K562 (cell line): Measurements from ENCODE around the gene HPS5. TPM values are rescaled to one million over a fixed set of nuclear protein-coding genes. Genes with fewer than 3 reads are reported as not detected.

ENCODE experiments used
- CREBBP ChIP-seq: IDR thresholded peaks from one replicate; pipeline ENCODE4 v1.6.1; 2012; ENCODE audit warnings: low read depth, mild to moderate bottlenecking, control low read depth, inconsistent platforms, low read length
- DMBX1 ChIP-seq: fragments of 250-450 bp; sonication (Bioruptor Pico); IDR thresholded peaks from 2 replicates; pipeline ENCODE4 v1.8.0; 2022; ENCODE audit warnings: inconsistent platforms, mild to moderate bottlenecking, moderate library complexity, borderline replicate concordance
- FOXA3 ChIP-seq, 2 experiments: fragments of 450-650 bp in 1 of 2; sonication (generic) in 1 of 2; formaldehyde crosslinking; IDR thresholded peaks in 1 of 2; conservative IDR thresholded peaks in 1 of 2; 2 replicates each; pipeline versions ENCODE4 v1.4.0 to v1.8.0; 2020 to 2022; ENCODE audit warnings: mild to moderate bottlenecking in 2 of 2, missing genetic modification reagents in 1 of 2
- GABPA ChIP-seq: fragments of 200-800 bp; sonication (Bioruptor generic); conservative IDR thresholded peaks from 2 replicates; pipeline ENCODE4 v1.6.1; 2016; ENCODE audit warnings: low read depth, missing genetic modification characterization, missing compliant biosample characterization
- HDAC3 ChIP-seq: fragments of 450-650 bp; IDR thresholded peaks from 2 replicates; pipeline ENCODE4 v1.6.1; 2018; ENCODE audit warnings: borderline replicate concordance, mild to moderate bottlenecking, moderate library complexity; ENCODE audit not compliant: partially characterized antibody
- NCOA2 ChIP-seq, 2 experiments: fragments of 450-650 bp; IDR thresholded peaks; 2 replicates each; pipeline ENCODE4 v1.6.1; 2018; ENCODE audit warnings: mild to moderate bottlenecking in 2 of 2, moderate library complexity in 1 of 2; ENCODE audit not compliant: partially characterized antibody in 2 of 2
- NFE2L1 ChIP-seq: fragments of 450-650 bp; IDR thresholded peaks from 2 replicates; pipeline ENCODE4 v1.6.1; 2016; ENCODE audit warnings: missing genetic modification characterization, low read depth, mild to moderate bottlenecking, missing compliant biosample characterization, moderate library complexity, borderline replicate concordance
- PPARD ChIP-seq: fragments of 250-450 bp; sonication (Bioruptor Pico); IDR thresholded peaks from 2 replicates; pipeline ENCODE4 v1.8.0; 2022; ENCODE audit warnings: inconsistent platforms, mild to moderate bottlenecking, moderate library complexity
- SRSF9 ChIP-seq: fragments of 200-400 bp; formaldehyde crosslinking; IDR thresholded peaks from 2 replicates; pipeline ENCODE4 v1.6.1; 2017; ENCODE audit warnings: low read depth, low read length, borderline replicate concordance
- ZNF695 ChIP-seq: fragments of 450-650 bp; formaldehyde crosslinking; IDR thresholded peaks from 2 replicates; pipeline ENCODE4 v1.4.0; 2020; ENCODE audit warnings: mild to moderate bottlenecking, moderate library complexity
- polyA plus RNA-seq, 8 experiments: library from polyadenylated mRNA; depleted of rRNA in 4 of 8; stranded (reverse) in 5 of 8; unstranded in 3 of 8; fragments of >200 nt; fragmentation: Nextera tagmentation in 2 of 8; fragmentation: Illumina TruSeq in 1 of 8; extraction: Ambion mirVana in 2 of 8; extraction: Trizol in 1 of 8; gene quantifications; 2 replicates each; pipeline versions ENCODE4 v1.2.1 to v1.2.3, GENCODE V29; 2011 to 2014; ENCODE audit warnings: inconsistent platforms in 1 of 8, missing spikeins in 1 of 8
- total RNA-seq, 7 experiments: library from RNA; depleted of rRNA in 6 of 7; stranded (reverse); fragments of >200 nt in 6 of 7; fragmentation: Illumina TruSeq in 2 of 7; extraction: Trizol in 2 of 7; gene quantifications; 2 replicates each; pipeline versions ENCODE4 v1.2.1 to v1.2.3, GENCODE V29; 2011 to 2021; ENCODE audit warnings: low replicate concordance in 1 of 7
- TF ChIP-seq, protein P1 (sequence below): fragments of 450-650 bp; IDR thresholded peaks from 2 replicates; pipeline ENCODE4 v1.6.1; 2016; ENCODE audit warnings: low read depth, mild to moderate bottlenecking, moderate library complexity
- TF ChIP-seq, protein P2 (sequence below): fragments of 450-650 bp; IDR thresholded peaks from 2 replicates; pipeline ENCODE4 v1.6.1; 2016

Gene HPS5
- total and polyA plus RNA-seq, 9 of the 15 experiments (the other 6 are each of a cell fraction or from before 2014, with no cell fraction given), result 12.2 to 28.1 (median 16.8) TPM

DNA sequence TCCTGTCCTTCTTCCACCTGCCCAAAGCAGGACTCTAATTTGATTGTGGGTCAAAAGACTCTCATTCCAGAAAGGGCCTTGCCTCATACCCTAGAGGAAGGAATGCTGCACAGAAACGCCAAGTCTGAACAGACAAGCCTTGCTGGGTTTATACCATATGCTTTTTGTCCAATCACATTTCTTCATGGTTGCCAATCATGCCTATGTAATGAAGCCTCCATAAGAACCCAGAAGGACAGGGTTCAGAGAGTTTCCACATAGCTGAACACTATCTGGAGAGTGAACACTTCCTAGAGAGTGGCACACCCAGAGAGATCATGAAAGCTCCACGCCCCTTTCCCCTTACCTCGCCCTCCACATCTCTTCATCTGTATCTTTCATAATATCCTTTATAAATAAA, 68.7 kb downstream of the HPS5 start (continued):
- TF ChIP-seq, protein P1, sequence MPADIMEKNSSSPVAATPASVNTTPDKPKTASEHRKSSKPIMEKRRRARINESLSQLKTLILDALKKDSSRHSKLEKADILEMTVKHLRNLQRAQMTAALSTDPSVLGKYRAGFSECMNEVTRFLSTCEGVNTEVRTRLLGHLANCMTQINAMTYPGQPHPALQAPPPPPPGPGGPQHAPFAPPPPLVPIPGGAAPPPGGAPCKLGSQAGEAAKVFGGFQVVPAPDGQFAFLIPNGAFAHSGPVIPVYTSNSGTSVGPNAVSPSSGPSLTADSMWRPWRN, result no peak
- TF ChIP-seq NCOA2 (IDR thresholded peaks at IDR 0.05; ENCODE audit: partially characterized antibody in 2 of 2) (no peak), GABPA (tag) (no peak), PPARD (CRISPR knock-in tag) (no peak), DMBX1 (CRISPR knock-in tag) (no peak), FOXA3 (CRISPR knock-in tag; conservative IDR thresholded peaks at IDR 0.05 in 1 of 2, IDR thresholded peaks at IDR 0.05 in 1 of 2) (no peak), SRSF9 (no peak), NFE2L1 (tag) (no peak), HDAC3 (no peak), CREBBP (no peak), ZNF695 (CRISPR knock-in tag) (no peak)
- TF ChIP-seq, protein P2, sequence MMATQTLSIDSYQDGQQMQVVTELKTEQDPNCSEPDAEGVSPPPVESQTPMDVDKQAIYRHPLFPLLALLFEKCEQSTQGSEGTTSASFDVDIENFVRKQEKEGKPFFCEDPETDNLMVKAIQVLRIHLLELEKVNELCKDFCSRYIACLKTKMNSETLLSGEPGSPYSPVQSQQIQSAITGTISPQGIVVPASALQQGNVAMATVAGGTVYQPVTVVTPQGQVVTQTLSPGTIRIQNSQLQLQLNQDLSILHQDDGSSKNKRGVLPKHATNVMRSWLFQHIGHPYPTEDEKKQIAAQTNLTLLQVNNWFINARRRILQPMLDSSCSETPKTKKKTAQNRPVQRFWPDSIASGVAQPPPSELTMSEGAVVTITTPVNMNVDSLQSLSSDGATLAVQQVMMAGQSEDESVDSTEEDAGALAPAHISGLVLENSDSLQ, result no peak
